GM12801 (cell line): ENCODE results near the gene FRS2.

Experiments used
- TF ChIP-seq, protein P1 (sequence below): IDR thresholded peaks from one replicate; pipeline ENCODE4 v1.5.1; 2011; ENCODE audit warnings: control low read depth; ENCODE audit not compliant: insufficient read length; ENCODE audit errors: extremely low read depth

FRS2 gene

DNA sequence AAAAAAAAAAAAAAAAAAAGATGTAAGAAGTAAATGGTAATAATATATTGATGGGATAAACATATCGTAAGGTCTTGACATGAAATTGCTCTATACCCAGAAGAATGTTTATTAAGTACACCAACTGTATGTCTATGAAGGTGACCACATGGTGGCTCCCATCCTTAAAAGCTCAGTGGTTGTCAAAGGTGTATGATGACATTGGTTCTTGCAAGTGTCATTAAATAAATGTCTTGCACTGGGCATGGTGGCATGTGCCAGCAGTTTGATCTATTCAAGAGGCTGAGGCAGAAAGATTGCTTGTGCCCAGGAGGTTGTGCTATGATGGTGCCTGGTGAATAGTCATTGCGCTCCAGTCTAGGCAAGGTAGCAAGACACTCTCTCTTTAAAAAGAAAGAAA lies 125.5 kb downstream of the FRS2 start:
- TF ChIP-seq, protein P1, sequence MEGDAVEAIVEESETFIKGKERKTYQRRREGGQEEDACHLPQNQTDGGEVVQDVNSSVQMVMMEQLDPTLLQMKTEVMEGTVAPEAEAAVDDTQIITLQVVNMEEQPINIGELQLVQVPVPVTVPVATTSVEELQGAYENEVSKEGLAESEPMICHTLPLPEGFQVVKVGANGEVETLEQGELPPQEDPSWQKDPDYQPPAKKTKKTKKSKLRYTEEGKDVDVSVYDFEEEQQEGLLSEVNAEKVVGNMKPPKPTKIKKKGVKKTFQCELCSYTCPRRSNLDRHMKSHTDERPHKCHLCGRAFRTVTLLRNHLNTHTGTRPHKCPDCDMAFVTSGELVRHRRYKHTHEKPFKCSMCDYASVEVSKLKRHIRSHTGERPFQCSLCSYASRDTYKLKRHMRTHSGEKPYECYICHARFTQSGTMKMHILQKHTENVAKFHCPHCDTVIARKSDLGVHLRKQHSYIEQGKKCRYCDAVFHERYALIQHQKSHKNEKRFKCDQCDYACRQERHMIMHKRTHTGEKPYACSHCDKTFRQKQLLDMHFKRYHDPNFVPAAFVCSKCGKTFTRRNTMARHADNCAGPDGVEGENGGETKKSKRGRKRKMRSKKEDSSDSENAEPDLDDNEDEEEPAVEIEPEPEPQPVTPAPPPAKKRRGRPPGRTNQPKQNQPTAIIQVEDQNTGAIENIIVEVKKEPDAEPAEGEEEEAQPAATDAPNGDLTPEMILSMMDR: no peak

DNA sequence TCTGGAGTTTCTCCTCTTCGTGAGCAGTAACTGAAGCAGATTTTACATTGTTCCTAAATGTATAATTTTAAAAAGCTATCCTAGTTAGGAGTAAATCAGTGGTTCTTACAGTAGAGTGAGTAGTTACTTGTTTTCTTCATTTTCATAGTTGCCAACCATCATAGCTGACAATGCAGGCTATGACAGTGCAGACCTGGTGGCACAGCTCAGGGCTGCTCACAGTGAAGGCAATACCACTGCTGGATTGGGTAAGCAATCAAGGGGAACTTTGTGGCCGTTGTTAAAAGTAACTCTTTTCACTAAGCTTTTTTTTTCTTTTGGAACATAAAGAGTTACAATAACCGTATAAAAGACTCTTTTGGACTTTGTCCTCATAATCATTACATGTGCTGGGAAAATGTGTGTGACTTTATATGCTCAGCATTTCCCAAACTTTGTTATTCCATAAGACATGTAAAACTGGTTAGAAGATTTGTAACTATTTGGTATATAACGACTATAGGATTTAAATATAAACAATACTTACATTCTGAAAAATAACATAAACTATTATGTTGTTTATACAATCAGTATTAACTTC lies 128.1 kb downstream of the FRS2 start:
- TF ChIP-seq, protein P1: no peak

DNA sequence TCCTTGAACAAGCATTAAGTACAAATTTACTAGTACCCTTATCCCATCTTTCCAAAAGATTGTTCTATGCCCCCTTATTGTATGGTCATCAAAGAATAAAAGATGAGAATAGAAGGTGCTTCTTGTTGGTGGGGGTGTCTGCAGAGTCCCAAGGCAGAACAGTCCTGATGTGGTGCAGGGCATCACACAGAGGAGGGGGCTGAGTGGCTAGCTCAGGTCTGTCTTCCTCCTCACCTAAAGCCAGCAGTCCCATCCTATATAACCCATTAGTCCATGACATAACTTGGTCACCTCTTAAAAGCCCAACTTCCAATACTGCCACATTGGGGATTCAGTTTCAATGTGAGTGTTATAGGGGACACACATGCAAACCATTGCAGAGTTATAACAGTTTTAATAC lies 130.6 kb downstream of the FRS2 start:
- TF ChIP-seq, protein P1: no peak

DNA sequence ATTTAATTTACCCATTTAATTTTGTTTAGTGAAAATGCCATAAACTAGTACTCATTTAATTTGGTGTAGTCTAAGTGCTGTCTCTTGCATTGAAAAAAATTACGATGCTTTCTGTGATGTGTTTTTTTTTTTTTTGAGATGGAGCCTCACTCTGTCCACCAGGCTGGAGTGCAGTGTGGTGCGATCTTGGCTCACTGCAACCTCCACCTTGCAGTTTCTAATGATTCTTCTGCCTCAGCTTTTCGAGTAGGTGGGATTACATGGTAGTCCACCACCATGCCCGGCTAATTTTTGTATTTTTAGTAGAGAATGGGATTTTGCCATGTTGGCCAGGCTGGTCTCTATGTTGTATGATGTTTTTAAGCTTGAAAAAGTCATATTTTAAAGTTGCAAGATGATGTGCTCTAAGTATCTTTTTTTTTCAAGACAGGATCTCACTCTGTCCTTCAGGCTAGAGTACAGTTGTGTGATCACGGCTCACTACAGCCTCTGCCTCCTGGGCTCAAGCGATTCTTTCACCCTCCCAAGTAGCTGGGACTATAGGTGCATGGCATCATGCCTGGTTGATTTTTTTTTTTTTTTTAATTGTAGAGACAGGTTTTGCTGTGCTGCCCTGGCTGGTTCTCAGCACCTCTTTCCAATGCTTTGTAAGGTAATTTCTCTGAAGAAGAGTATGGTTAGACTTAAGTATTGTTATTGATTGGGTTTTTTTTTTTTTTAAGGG lies 131.9 kb downstream of the FRS2 start:
- TF ChIP-seq, protein P1: no peak

DNA sequence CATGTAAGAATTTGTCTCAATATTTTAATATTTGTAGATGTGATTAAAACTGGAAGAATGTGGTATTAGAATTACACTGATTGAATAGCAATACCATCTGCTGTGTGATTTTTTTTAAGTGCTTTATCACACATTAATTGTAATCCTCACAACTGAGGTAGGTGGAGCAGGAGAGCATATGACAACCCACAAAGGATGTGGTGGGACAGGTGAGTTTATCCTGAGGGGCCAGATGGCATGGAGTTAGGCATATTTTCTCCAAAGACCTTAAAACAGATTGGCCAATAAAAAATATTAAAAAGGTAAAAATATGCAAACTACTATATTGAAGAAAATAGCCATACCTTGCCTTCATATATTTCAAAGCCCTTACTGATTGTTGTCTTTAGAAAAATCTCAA lies 132.8 kb downstream of the FRS2 start:
- TF ChIP-seq, protein P1: no peak

GRCh38 chr12:69608114-69608513 lies 137.9 kb downstream of the FRS2 start:
- TF ChIP-seq, protein P1: no peak

DNA sequence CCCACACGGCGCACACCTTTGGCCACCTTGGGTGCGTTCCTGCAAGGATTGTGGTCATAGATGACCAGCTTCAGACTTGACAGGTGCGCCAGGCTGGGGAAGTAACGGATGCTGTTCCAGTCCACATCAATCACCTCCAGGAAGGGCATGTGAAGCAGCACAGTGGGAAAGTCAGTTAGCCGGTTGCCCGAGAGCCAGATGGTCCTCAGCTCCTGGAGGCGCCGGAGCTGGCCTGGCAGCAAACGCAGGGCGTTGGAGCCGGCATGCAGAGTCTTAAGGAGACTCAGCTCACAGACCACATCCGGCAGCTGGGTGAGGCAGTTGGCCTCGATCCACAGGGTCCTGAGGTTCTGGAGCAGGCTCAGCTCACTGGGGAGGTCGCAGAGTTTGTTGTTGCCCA lies 139.9 kb downstream of the FRS2 start:
- TF ChIP-seq, protein P1: no peak
